ENCODE measurements around the gene WDR20.

GRCh38 chr14:102208741-102209140 is 69.0 kb downstream of the WDR20 start:
- TF ChIP-seq SUZ12 (IDR thresholded peaks at IDR 0.05) (no peak), LEF1 (IDR thresholded peaks at IDR 0.05; ENCODE audit: borderline replicate concordance) (no peak), SP1 (IDR thresholded peaks at IDR 0.05) (no peak), ELF4 (IDR thresholded peaks at IDR 0.05) (no peak), FOXA1 (IDR thresholded peaks at IDR 0.05) (no peak), BHLHE40 (IDR thresholded peaks at IDR 0.05; ENCODE audit: borderline replicate concordance) (no peak), PKNOX1 (IDR thresholded peaks at IDR 0.05) (no peak), FOXK2 (IDR thresholded peaks at IDR 0.05) (no peak), FOXM1 (IDR thresholded peaks at IDR 0.05; ENCODE audit: borderline replicate concordance) (no peak), TARDBP (IDR thresholded peaks at IDR 0.05) (no peak), NFRKB (IDR thresholded peaks at IDR 0.05) (no peak), HDGF (IDR thresholded peaks at IDR 0.05; ENCODE audit: borderline replicate concordance) (no peak)

Measured in HEK293T (cell line).